NCI-H2196 treated with DMSO at 0.1 percent for 48 hours (cell line): Measurements from ENCODE around the gene RHBDD1.

Experiments
- DNase-seq: peaks from one replicate; lab custom pipeline; 2025; ENCODE audit not compliant: unreplicated experiment; lab: John Stamatoyannopoulos, UW

The RHBDD1 gene

GRCh38 chr2:226979004-226979403 is 143.2 kb downstream of the RHBDD1 start:
- no peak for DNase-seq

GRCh38 chr2:226981791-226982326 is 146.0 kb downstream of the RHBDD1 start:
- no peak for DNase-seq

DNA sequence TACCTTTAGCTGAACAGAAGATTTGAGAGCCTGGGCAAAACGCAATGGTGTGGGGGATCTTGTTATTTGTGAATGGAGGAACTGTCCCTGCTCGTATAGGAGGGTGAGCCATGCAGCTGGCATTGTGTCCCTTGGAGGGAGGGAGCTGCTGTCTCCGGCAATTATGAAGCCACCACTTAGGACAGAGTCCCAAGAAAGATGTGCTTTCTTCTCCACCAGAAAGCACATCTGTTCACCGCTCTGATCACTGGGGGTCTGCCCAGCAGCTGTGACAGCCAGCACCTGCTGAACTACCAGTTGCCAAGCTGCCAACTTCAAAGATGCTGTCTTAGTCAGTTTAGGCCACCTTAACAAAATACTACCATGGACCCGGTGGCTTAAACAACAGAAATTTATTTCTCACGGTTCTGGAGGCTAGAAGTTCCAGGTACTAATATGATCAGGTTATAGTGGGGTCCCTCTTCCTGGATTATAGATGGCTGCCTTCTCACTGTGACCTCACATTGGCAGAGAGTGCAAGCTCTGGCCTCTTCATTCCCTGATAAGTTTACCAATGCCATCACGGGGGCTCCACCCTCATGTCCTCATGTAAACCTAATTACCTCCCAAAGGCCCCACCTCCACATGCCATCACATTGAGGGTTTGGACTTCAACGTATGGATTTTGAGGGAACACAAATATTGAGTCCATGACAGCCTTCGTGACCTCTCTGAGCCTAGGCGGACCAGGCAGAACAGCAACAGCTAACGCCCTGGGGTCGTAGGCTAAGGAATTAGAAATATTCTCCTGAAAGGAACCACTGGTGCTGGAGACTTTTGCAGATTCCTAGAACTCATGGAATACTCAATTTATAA is 148.3 kb downstream of the RHBDD1 start:
- no peak for DNase-seq

DNA sequence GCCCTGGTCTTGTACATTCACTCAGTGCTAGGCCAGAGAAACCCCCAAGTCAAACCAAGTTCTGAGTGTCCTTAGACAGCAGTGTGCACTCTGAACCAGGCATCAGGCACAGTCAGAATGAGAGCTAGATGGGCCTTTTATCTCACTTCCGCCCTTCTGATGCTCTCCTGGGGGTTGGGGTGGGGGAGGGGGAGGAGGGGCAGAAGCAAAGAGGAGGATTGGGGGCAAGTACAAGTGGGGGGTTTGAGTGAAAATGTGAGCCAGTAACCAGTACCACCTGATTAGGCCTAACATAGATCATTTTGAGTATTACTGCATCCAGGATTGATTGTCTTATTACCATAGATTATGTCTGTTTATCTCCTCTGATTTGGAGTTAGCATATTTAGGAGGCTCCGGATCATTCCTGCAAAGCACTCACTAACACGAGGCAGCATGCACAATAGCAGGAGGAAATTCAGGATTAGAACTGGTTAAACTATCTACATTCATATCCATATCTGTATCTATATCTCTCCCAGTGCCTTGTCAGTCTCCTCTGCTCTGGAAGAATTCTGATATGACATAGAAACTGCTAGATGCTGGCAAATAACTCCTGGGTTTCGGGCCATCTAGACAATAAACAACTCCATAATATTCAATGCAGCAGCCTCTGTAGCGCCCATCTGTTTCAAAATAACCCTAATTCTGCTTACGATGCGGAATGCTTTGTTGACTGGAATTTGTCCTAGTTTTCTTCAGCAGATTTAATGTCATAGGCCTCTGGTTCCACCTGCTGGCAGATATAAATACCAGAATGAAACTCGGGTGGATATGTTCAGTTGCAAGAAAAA is 149.1 kb downstream of the RHBDD1 start:
- DNase-seq, result peak; percentile 32

DNA sequence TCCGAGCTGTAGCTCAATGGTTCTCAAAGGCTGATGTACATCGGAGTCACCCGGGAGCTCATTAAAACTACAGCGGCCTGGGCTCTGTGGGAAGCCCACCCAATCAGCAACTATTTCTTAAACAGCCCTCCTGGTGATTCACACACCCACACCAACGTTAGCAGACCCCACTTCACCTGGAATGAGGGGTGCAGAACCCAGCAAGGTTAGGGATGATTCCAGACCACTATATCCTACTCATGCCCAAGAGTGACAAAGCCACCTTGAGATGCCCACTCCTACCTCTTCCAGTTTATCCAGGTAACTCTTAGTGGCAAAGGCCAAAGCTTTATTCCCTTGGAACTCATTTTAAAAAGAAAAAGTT is 149.7 kb downstream of the RHBDD1 start:
- no peak for DNase-seq

- DNase-seq, result no peak
Observed at GRCh38 chr2:226991663-226992062, 155.8 kb downstream of the RHBDD1 start.

- DNase-seq, result no peak
Observed at GRCh38 chr2:226993171-226993570, 157.3 kb downstream of the RHBDD1 start.

- no peak for DNase-seq
Observed at GRCh38 chr2:226994775-226995174, 158.9 kb downstream of the RHBDD1 start.

DNA sequence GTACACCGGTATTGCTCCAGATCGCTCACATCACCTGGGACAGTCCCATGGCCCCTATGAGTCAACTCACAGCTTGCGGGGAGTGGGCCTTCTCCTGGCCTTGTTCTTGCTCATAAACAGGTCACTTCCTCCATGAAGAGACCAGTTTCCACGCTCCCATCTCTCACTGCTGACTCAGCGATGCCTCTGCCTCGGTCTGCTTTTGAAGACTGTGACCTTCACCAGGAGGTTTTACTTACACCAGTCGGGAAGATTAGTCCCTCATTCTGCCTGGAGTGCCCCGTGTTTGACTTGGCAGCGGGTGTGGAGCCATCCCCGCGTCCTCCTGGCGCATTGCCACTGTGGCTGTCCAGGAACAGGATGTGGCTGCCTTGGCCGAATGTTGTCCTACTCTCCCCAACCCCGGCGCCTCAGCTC is 159.8 kb downstream of the RHBDD1 start:
- no peak for DNase-seq

GRCh38 chr2:226999661-227000060 is 163.8 kb downstream of the RHBDD1 start:
- DNase-seq, result no peak

GRCh38 chr2:227000123-227000522 is 164.3 kb downstream of the RHBDD1 start:
- DNase-seq, result no peak

GRCh38 chr2:227004482-227004881 is 168.6 kb downstream of the RHBDD1 start:
- no peak for DNase-seq

GRCh38 chr2:227006189-227006897 is 170.5 kb downstream of the RHBDD1 start:
- no peak for DNase-seq

DNA sequence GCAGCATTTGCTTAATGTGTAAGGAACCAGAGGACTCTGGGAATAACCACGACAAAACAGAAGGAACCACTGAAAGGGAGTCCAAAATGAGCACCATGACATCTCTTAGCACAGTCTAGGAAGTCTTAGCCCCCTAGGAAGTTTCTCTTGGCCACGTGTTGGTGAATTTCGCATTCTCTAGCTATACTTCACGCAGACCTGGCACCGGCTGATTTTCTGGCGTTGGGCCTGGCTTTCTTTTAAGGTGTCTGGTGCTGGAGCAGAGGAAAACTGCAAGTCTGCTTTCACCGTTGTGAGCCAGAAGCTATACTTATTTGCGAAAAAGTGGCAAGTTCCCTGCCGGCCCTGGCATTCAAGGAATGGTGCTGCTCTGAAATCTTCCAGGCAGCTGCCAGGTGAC is 171.3 kb downstream of the RHBDD1 start:
- no peak for DNase-seq

GRCh38 chr2:227007940-227008339 is 172.1 kb downstream of the RHBDD1 start:
- DNase-seq, result no peak

DNA sequence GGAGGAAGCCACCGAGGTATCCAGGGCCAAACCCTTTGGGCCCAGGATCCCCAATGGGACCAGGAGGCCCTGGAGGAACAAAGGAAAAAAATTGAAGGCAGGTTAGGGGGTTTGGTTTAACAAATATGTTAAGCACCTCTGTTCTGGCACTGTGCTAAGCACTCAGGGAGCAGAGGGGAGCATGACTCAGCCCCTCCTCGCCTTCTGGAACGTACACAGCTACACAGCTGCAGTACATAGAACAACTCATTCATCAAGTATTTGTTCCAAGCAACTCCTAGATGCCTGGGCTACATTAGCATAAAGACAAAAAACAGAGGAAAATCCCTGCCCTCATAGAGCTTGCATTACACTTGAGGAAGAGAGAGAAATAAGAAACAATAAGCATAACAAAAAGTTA is 174.6 kb downstream of the RHBDD1 start:
- no peak for DNase-seq

DNA sequence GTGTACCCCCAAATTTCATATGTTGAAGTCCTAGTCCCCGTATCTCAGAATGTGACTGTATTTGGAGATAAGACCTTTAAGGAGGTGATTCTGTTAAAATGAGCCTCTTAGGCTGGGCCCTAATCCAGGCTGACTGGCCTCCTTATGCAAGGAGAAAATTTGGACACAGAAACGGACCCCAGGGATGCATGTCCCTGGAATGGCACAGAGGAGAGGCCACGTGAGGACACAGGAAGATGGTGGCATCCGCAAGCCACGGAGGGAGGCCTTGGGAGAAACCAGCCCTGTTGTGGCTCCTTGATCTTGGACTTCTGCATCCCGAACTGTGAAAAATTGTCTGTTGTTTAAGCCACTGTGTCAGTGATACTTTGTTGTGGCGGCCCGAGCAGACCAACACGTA is 177.5 kb downstream of the RHBDD1 start:
- DNase-seq, result no peak

GRCh38 chr2:227013881-227014280 is 178.0 kb downstream of the RHBDD1 start:
- no peak for DNase-seq

DNA sequence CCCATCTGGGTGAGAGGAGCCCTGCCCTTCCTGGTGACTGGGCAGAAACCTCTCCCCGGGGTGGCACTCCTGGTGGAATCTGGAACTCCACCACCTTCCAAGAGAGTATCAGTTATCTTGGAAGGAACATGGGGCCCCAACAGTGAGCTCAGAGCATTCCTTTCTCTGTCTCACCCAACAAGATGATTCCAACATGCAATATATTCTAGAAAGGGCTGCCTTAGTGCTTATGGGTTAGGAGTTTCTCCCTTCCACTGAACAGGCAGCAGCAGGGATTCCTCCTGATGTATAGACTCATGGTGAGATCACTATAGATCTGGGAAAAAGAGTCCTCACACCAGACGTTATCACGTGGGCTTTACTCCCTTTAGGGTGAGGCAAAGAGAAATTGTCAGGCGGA is 181.0 kb downstream of the RHBDD1 start:
- DNase-seq, result no peak

GRCh38 chr2:227020416-227020815 is 184.6 kb downstream of the RHBDD1 start:
- no peak for DNase-seq

GRCh38 chr2:227022608-227023007 is 186.8 kb downstream of the RHBDD1 start:
- no peak for DNase-seq
